ENCODE results near the gene VWA8.
"Not testable (repeated sequence)": the region's sequence is repeated elsewhere in the genome, so short reads cannot be mapped to it uniquely, and the experiment has no call there.

VWA8 gene

GRCh38 chr13:41546372-41547190, 414.3 kb downstream of the VWA8 start:
- DNase-seq, result no peak

GRCh38 chr13:41545432-41545707, 415.5 kb downstream of the VWA8 start:
- no peak for DNase-seq

- no peak for DNase-seq
Measured at GRCh38 chr13:41543664-41544300, 417.1 kb downstream of the VWA8 start.

GRCh38 chr13:41542799-41543198, 418.1 kb downstream of the VWA8 start:
- not testable (repeated sequence) for DNase-seq

GRCh38 chr13:41542281-41542680, 418.6 kb downstream of the VWA8 start:
- no peak for DNase-seq

- no peak for DNase-seq
Measured at GRCh38 chr13:41541142-41541938, 419.6 kb downstream of the VWA8 start.

- not testable (repeated sequence) for DNase-seq
Measured at GRCh38 chr13:41540240-41540639, 420.7 kb downstream of the VWA8 start.

- no peak for DNase-seq
Measured at GRCh38 chr13:41533266-41534052, 427.4 kb downstream of the VWA8 start.

- no peak for DNase-seq
Measured at GRCh38 chr13:41528021-41528420, 432.9 kb downstream of the VWA8 start.

- no peak for DNase-seq
Measured at GRCh38 chr13:41520660-41521630, 440.0 kb downstream of the VWA8 start.

- DNase-seq, result no peak
Measured at GRCh38 chr13:41520016-41520659, 440.8 kb downstream of the VWA8 start.

Data from COR-L47 (cell line).